GM19043 (cell line): ENCODE data around the gene SFN.

Experiments used
- ATAC-seq: cut with Tn5 transposase; IDR thresholded peaks from one replicate; pipeline ENCODE4 v1.9.1; 2021; ENCODE audit warnings: low read depth; ENCODE audit not compliant: unreplicated experiment

The SFN gene

DNA sequence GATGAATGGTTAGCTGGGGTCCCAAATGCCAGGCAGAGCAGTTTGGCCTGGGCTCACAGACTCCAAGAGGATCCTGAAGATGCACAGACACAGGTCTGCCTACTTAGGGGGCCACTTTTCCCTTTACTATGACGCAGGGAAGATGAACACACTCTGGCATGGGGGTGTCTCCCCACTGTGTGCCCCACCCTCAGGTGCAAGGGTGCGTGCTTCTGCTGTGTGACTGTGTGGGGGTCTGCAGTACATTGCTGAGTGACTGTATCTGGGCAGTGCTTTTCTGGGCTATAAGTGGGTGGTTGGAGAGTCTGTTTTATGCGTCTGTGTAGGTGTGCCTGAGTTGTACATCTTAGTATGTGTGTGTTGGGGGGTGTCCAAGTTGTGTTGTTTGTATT lies 47.0 kb downstream of the SFN start:
- no peak for ATAC-seq

DNA sequence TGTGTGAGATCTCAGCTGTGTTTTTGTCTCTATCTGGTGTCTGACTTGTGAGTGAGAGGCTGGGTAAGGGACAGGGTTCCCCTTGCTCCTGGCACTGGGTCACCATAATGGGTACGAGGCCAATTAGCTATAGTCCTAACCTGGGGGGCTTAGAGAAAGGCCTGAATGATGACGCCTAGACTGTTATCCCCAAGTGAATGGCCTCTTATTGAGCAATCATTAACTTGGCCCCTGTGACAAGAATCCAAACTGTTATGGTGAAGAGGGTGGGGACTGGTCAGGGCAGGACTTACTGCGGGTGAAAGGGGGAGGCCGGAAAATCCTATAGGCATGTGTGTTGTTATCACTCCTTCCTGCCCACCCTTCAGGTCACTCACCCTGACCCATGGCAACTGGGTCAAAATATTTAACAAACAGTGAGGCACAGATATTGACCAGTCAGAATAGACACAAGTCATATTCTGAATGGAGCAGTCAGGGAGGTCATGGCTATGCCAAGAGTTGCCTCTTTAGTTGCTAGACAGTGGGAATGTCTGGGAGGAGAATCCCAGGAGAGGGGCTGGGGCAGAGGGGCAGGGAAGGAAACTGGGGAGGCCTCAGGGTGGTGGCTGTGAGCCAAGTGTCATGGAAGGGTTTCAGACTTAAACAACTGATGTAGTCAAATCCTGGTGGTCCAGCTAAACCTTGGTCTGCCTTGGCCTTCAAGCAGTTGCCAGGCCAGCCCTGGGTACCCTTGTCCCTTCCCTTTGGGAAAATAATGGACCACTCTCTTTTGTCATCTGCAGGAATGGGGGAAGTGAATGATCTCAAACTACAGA lies 47.6 kb downstream of the SFN start:
- no peak for ATAC-seq

DNA sequence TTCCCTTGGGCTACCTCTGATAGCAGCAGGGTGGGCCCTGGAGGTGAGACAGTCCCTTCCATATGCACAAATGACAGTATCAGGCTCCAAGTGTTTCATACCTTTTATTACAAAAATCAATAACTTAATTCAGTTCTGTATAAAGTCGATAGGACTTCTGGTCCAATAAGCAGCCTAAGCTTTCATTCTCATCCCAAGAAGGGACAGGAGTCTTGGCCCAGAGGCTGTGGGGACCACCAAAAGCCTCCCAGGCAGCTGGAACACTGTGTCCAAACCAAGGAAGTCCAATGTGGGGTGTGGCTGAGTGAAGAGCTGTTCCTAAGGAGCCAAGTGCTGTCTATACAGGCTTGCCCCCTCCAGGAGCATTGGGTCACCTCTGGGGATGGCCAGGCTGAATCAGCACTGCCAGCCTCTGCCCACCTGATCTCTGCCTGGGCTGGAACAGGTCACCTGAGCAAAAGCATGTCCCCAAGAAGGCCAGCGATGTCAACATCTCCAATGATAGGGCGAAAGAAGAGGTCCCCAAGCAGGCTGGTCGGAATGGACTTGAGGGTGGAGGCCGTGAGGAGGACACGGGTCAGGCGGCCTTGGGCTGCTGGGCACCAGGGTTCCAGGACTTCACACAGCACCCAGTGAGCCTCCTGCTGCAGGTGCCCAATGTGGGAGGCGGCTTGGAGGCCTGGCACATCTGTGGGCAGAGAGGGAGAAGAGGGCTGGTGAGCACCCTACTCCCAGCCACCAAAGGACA lies 48.6 kb downstream of the SFN start:
- no peak for ATAC-seq

- no peak for ATAC-seq
Observed at GRCh38 chr1:26912147-26912490, 49.2 kb downstream of the SFN start.

DNA sequence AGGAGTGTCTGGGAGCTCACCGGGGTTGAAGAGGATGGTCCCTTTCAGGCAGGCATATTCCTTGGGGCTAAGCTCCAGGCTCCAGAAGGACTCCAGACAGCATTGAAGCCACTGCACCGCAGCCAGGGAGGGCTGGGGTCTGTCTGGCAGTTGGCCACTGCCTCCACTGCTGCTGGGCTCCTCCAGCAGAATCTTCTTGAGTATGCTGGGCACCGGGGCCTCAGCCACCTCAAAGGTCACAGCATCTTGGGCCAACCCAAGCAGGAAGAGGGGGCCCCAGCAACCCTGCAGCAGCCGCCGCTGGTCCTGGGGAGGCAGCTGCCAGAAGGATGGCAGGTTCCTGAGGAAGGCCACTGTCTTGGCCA lies 50.4 kb downstream of the SFN start:
- ATAC-seq = no peak
